ENCODE data around the gene RPS15. TPM values are rescaled to one million over a fixed set of nuclear protein-coding genes. Genes with fewer than 3 reads are reported as not detected.

RPS15 gene
- total RNA-seq, 4 donors from 2014 or later, result 4,239 to 4,988 (median 4,337) TPM

GRCh38 chr19:1449467-1450442 is 11.6 kb downstream of the RPS15 start, which contains the start of gene APC2:
TSS of gene APC2 (plus strand) at chr19:1450121. CDS start at chr19:1453002, 2,881 bp downstream.
- H3K36me3 ChIP-seq, result no peaks in the 10 kb centered on the region
- H3K27me3 ChIP-seq, result peaks cover 0 to 94% of the 10 kb centered on the region in 2 donors
- WGBS, 2 donors, result 3 to 6% methylated on average over 53 to 66 of the region's 74 CpGs
- H3K4me1 ChIP-seq, result peaks cover 0 to 70% (median 39%) of the 10 kb centered on the region in 4 donors
- peak within 1 kb of the TSS in 1 of 4 donors; percentile 16 for H3K4me3 ChIP-seq
- TF ChIP-seq CTCF (IDR thresholded peaks at IDR 0.05) (no peak), POLR2A (IDR thresholded peaks at IDR 0.05) (no peak), EP300 (IDR thresholded peaks at IDR 0.05) (no peak)
- no peak for DNase-seq (ENCODE audit: low spot score in 2 of 2)
- peak within 1 kb of the TSS in 2 of 4 donors; percentile 6 to 72 for H3K27ac ChIP-seq
- no peaks in the 10 kb centered on the region for H3K9me3 ChIP-seq

- peaks cover 0 to 70% (median 37%) of the 10 kb centered on the region in 4 donors for H3K4me1 ChIP-seq
- peak overlapping the region in 1 of 4 donors; percentile 22 for H3K4me3 ChIP-seq
- peaks cover 3 to 99% of the 10 kb centered on the region in 2 donors for H3K27me3 ChIP-seq
- no peaks in the 10 kb centered on the region for H3K36me3 ChIP-seq
- peak overlapping the region in 3 of 4 donors; percentile 19 to 78 (median 72) for H3K27ac ChIP-seq
- DNase-seq (ENCODE audit: low spot score in 2 of 2), result no peak
- WGBS, 2 donors, result 62 to 63% methylated on average over 18 to 19 of the region's 22 CpGs
- H3K9me3 ChIP-seq, result no peaks in the 10 kb centered on the region
- TF ChIP-seq POLR2A (IDR thresholded peaks at IDR 0.05), result no peak
- no peak for TF ChIP-seq CTCF (IDR thresholded peaks at IDR 0.05)
- no peak for TF ChIP-seq EP300 (IDR thresholded peaks at IDR 0.05)
These were observed 12.8 kb downstream of the RPS15 start for GRCh38 chr19:1450735-1451731.

GRCh38 chr19:1451916-1452801 is 14.0 kb downstream of the RPS15 start:
- no peaks in the 10 kb centered on the region for H3K9me3 ChIP-seq
- peak overlapping the region in 3 of 4 donors; percentile 31 to 84 (median 72) for H3K27ac ChIP-seq
- WGBS, 2 donors, result 19 to 22% methylated on average over 20 to 34 of the region's 39 CpGs
- no peak for TF ChIP-seq POLR2A (IDR thresholded peaks at IDR 0.05)
- TF ChIP-seq EP300 (IDR thresholded peaks at IDR 0.05), result no peak
- no peak for TF ChIP-seq CTCF (IDR thresholded peaks at IDR 0.05)
- H3K4me1 ChIP-seq, result peaks cover 0 to 70% (median 28%) of the 10 kb centered on the region in 4 donors
- no peak for DNase-seq (ENCODE audit: low spot score in 2 of 2)
- peaks cover 3 to 99% of the 10 kb centered on the region in 2 donors for H3K27me3 ChIP-seq
- H3K4me3 ChIP-seq, result peak overlapping the region in 2 of 4 donors; percentile 17 to 39
- no peaks in the 10 kb centered on the region for H3K36me3 ChIP-seq

GRCh38 chr19:1452802-1453524 is 14.8 kb downstream of the RPS15 start:
- TF ChIP-seq CTCF (IDR thresholded peaks at IDR 0.05) (no peak), POLR2A (IDR thresholded peaks at IDR 0.05) (no peak), EP300 (IDR thresholded peaks at IDR 0.05) (no peak)
- Histone ChIP-seq H3K27me3 (peaks cover 3 to 98% of the 10 kb centered on the region in 2 donors), H3K9me3 (no peaks in the 10 kb centered on the region), H3K27ac (peak overlapping the region in 3 of 4 donors; percentile 64 to 84 (median 72)), H3K36me3 (no peaks in the 10 kb centered on the region), H3K4me1 (peaks cover 0 to 68% (median 28%) of the 10 kb centered on the region in 4 donors), H3K4me3 (peak overlapping the region in 3 of 4 donors; percentile 3 to 39 (median 17))
- WGBS, 2 donors, result 42 to 54% methylated on average over 12 to 17 of the region's 30 CpGs
- no peak for DNase-seq (ENCODE audit: low spot score in 2 of 2)

All from tibial nerve (tissue), 4 donors.